ENCODE data around the gene KPNA4. TPM values are rescaled to one million over a fixed set of nuclear protein-coding genes. Genes with fewer than 3 reads are reported as not detected.

KPNA4 gene, protein sequence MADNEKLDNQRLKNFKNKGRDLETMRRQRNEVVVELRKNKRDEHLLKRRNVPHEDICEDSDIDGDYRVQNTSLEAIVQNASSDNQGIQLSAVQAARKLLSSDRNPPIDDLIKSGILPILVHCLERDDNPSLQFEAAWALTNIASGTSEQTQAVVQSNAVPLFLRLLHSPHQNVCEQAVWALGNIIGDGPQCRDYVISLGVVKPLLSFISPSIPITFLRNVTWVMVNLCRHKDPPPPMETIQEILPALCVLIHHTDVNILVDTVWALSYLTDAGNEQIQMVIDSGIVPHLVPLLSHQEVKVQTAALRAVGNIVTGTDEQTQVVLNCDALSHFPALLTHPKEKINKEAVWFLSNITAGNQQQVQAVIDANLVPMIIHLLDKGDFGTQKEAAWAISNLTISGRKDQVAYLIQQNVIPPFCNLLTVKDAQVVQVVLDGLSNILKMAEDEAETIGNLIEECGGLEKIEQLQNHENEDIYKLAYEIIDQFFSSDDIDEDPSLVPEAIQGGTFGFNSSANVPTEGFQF
- total RNA-seq: 36.6 and 45.6 TPM in 2 replicates

DNA sequence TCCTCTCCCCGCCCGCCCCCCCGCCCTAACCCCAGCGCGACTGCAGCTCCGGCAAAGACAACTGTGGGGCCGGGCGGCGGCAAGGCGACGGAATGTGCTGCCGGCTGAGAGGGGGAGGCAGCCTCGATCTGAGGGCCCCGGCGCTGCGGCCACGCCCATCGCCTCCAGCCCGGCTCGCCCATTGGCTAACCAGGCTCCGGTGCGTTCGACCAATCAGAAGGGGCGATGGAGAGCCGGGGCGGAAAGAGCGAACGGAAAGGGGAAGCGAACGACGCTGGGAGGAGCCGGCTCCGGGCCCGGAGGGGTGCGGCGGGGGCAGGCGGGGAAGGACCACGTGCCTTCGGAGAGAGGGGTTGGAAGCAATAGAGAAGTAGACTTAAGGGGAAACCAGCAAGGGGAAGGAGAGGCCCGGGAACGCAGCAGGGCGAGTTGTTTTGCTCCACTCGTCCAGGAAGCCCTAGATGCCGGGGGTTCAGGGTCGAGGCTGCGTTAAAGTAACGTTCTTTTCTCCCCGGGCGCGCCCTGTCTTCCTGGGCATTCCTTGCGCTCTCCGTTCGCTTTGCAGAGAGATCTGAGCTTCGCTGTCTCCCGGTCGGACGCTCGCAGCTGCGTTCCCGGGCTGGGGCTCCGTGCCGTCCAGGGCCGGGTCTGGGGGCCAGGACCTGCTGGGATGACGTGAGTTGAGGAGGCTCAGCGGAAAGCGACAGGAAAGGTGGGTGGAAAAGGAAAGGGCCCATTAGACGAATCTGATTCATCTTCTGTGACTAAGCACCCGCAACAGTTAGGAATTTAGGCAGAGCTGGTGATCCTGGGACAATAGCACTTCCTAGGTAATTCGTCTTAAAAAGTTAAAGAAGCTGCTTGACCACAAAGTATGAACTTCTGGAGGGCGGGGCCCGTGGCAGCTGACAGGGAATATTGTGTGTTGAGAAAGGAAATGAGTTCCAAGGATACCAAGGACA, at the start of gene KPNA4:
TSS of gene KPNA4 (minus strand) at position 130 of the 962 bp plus-strand sequence. CDS start 289 bp downstream, outside the sequence.

DNA sequence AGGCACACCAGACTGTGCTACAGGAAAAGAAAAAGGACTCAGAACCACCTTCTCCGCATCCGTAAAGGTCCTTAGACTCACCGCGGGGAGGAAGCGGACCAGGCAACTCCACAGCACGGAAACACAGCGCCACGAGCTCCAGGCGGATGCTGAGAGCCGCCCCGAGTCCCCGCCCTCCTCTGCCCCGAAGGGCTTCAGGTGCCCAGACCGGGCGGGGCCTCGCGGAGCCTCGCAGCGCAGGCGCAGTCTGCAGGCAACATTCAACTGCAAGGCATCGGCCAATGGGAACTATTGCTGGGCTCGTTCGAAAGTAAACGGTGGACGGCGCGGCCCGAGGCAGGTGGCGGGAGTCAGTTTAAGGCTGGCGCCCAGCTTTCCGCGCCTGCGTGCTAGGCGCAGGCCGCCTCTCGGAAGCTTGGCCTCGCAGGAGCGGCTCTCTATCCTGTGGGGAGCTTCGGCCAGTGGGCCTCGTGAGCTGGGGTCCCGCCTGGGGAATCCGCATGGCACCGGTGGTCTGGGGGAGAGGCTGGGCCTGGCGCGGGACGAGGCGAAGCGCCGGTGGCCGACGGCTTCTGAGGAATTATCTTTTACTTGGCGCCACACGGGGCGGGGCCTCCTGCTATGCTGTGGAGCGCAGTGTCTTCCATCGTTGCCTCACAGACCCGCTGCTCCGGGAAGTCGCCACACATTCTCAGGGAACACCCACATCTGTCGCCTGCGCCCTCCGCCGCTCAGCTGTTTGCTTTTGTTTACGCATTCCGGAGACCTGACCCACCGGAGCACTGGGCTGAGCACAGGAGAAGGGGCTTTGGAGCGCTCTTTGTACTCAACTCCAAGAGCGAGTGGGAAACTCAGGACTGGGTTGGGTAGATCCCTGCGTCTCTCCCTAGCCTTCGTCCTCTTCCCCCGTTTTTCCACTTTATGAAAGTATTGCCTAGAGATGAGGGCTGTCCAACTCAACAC, 115.5 kb downstream of the KPNA4 start, which contains the start of gene TRIM59:
TSS of gene TRIM59 (minus strand) at position 151 of the 963 bp plus-strand sequence. CDS start 10,603 bp downstream, outside the sequence.

Other genes starting within 250 kb of the KPNA4 start
- 87.1 and 89.7 TPM in 2 replicates for gene IFT80, start 166.3 kb downstream of the KPNA4 start, total RNA-seq
- 65.1 and 164 TPM in 2 replicates for gene SMC4, start 165.9 kb downstream of the KPNA4 start, total RNA-seq
- 30.2 and 40.2 TPM in 2 replicates for gene TRIM59, start 115.8 kb downstream of the KPNA4 start, total RNA-seq
- not detected in 2 replicates for gene ARL14, start 111.6 kb upstream of the KPNA4 start, total RNA-seq
- gene PPM1L, start 190.7 kb upstream of the KPNA4 start, total RNA-seq: 0.75 and 0.77 TPM in 2 replicates

All from uterine smooth muscle cell (primary cell).